ENCODE measurements around the gene SUPV3L1.

GRCh38 chr10:69215405-69216171 is 35.6 kb downstream of the SUPV3L1 start:
- no peak for TF ChIP-seq POLR2A (IDR thresholded peaks at IDR 0.05)
- no peak for TF ChIP-seq EP300 (IDR thresholded peaks at IDR 0.05)
- no peak for TF ChIP-seq CTCF (IDR thresholded peaks at IDR 0.05)

All from sigmoid colon (tissue), 4 donors.